Occipital lobe (tissue), 2 donors: ENCODE measurements around the gene HEATR5B. TPM values are rescaled to one million over a fixed set of nuclear protein-coding genes. Genes with fewer than 3 reads are reported as not detected.

Experiments used
- DNase-seq: peaks from one replicate; lab custom pipeline; 2025; lab: John Stamatoyannopoulos, UW
- total RNA-seq: library from RNA; depleted of rRNA; stranded (reverse); fragments of >200 nt; gene quantifications from one replicate; pipeline ENCODE4 v1.2.3, GENCODE V29; 2014

The HEATR5B gene
- total RNA-seq: 126 TPM

GRCh38 chr2:37083873-37084794 is at the start of gene HEATR5B, which contains the start of gene GPATCH11:
Gene HEATR5B, minus strand, starts transcription at chr2:37084372. Its CDS starts 958 bp downstream, at chr2:37083414.
Gene GPATCH11, plus strand, starts transcription at chr2:37084518. Its CDS starts 3,864 bp downstream, at chr2:37088382.
- DNase-seq: peak; percentile 94

- DNase-seq: no peak
These were observed 48.7 kb upstream of the HEATR5B start for GRCh38 chr2:37132914-37133313.

GRCh38 chr2:37125416-37125815 is 41.2 kb upstream of the HEATR5B start:
- no peak for DNase-seq

GRCh38 chr2:37119157-37119556 is 35.0 kb upstream of the HEATR5B start:
- DNase-seq: no peak

DNA sequence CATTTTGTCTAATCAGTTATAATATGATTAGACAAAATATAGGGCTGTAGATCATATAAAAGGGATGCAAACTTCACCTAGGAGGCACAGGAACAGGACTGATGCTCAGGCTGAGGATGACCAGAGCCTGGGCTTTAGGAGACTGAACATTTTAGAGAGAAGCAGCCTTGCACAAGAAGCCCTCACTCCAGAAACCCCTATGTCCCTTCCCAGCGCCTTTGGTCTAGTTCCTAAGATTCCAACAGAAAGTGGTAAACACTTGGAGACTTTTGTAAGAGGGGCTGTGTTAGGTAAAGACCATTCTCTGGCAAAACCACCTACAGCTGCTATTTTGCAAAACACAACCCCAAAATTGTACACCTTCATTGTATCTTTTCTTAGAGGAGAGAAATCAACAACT is 33.4 kb upstream of the HEATR5B start:
- no peak for DNase-seq

DNA sequence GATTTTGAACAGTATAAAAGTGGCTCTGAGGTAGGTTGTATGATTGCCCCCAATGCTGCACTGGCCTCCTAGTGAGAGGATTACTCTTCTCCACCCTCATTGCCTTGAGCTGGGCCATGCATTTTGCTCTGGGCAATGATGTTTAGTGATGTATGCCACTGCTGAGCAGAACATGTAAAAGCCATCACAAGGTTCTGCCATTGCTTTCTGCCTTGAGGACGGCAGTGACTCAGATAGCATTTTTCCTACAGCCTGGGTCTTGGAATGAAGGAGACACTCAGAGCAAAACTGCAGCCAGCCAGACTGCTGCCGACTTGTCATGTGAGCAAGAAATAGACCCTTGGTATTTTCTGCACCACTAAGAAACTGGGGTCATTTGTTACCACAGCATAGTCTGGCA is 27.8 kb upstream of the HEATR5B start:
- DNase-seq: no peak

GRCh38 chr2:37110306-37111212 is 26.4 kb upstream of the HEATR5B start:
- DNase-seq: no peak

GRCh38 chr2:37109523-37109922 is 25.4 kb upstream of the HEATR5B start:
- no peak for DNase-seq

GRCh38 chr2:37105150-37105549 is 21.0 kb upstream of the HEATR5B start:
- DNase-seq: no peak

DNA sequence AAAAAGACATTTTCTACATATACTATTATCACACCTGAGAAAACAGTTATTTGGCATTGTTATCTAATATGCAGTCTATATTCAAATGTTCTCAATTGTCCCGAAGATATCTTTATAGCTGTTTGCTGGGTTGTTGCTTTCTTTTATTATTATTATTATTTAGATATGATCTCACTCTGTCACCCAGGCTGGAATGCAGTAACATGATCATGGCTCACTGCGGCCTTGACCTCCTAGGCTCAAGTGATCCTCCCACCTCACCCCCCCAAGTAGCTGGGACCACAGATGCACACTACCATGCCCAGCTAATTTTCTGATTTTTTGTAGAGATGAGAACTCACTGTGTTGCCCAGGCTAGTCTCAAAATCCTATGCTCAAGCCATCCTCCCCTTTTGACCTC is 20.0 kb upstream of the HEATR5B start:
- DNase-seq: no peak

DNA sequence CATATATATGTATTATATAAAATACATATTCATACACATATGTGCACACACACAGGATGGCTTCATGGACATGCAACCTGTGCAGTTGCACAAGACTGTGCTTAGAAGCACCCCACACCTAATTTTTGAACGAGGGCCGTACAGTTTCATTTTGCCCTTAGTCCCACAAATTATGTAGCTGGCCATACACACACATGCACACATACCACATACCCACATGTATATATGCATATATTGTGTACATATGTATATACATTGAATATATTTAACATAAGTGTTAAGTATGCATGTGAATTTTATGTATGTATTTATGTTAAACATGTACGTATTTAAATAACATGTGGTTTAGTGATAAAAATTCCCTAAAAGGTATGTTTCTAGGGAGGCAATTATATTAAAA is 18.4 kb upstream of the HEATR5B start:
- no peak for DNase-seq

DNA sequence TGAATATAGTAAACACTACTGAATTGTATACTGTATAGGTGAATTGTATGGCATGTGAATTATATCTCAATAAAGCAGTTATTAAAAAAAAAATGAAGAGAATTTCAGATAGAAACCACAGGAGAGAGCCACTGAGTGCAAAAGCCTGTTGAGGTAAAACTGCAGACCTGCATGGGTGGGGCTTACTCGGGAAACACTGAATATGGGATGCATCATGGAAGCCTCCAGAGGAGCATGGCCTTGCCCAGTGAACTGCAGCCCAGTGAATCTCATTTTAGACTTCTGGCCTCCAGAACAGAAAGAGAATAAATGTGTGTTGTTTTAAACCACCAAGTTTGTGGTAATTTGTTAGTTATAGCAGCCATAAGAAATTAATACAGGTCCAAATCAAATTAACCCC is 15.9 kb upstream of the HEATR5B start:
- no peak for DNase-seq

DNA sequence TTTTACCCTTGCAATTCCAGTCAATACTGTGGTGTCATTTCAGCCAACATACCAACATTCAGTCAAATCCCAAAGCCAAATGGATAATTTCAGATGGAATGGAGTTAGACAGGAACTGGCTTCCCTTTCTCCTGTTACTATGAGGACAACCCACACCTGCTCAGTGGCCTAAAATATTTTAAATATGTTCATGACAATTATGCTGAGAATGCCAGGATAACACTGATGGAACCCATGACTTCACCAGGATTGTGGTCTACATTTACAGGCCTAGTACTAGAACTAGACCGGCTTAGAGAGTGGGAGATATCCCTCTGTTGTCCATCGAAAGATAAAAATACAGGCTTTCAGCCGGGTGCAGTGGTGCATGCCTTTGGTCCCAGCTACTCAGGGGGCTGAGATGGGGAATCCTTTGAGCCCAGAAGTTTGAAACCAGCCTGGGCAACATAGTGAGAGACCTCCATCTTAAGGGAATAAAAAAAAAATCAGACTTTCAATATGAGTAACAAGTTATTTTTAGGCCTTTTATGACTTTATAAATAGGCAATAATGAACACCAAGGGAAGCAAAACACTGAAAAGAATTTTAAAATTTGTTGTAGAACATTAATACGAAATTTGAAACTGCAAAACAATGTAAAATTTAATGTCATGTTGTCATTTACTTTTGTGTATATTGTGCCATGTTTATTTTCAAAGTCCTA is 14.4 kb upstream of the HEATR5B start:
- DNase-seq: no peak

- no peak for DNase-seq
These were observed 12.4 kb upstream of the HEATR5B start for GRCh38 chr2:37096568-37096967.

DNA sequence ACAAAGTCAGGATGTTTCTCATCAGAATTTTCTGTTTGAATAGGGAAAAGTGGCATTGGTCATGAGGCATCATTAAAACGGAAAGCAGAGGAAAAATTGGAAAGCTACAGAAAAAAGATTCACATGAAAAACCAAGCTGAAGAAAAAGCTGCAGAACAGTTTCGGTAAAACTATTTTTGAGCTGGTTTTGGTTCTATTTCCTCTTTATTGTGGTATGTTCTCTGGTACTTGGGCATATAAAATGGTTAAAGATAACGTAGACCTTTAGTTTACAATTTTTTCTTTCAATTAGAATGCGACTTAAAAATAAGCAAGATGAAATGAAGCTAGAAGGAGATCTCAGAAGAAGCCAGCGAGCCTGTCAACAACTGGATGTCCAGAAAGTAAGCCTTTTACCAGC is 7.7 kb upstream of the HEATR5B start:
- DNase-seq: no peak

DNA sequence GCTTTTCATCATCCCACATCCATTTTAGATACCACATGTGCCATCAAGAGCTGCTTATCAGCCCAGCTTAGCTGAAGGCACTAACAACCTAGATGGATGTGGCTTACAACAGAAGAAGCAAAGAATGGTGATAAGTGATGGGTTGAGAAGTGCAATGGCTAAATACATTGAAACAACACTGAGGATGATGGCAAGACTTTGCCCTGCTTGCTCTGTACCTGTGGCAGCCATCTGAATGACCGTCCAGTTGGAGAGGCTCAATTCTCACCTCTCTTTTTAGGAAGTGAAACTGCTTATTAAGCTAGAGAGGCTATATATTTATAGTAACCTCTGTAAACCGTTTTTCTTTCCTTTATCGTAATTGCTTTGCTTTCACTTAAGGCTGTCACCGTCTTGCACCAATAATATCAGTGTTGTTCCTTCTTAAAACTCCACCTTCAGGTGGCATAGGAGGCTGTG is 5.9 kb upstream of the HEATR5B start:
- DNase-seq: no peak

GRCh38 chr2:37085731-37086147 is 1.6 kb upstream of the HEATR5B start:
- no peak for DNase-seq

GRCh38 chr2:37084797-37085196 is 625 bp upstream of the HEATR5B start:
- no peak for DNase-seq

DNA sequence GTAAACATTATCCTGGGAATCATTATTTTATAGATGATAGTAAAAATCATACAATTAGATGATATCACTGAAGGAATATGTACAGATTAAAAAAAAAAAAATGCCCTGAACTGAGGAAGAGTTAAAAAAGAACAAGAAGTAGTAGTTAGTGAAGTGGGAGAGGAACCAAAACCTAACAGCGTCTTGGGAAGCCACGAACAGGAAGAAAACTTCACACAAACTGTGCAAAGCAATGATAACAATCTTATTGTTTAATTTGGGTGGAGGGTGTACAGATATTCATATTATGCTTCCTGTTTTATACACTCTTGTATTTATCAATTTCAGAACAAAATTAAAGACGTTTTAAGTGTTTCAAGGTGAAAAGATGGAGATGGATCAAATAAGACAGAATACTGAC is 3.5 kb downstream of the HEATR5B start:
- DNase-seq: no peak

GRCh38 chr2:37080266-37080665 is 3.9 kb downstream of the HEATR5B start:
- no peak for DNase-seq

GRCh38 chr2:37070931-37071330 is 13.2 kb downstream of the HEATR5B start:
- DNase-seq: no peak
